ENCODE results near the gene SDHAF4. TPM values are rescaled to one million over a fixed set of nuclear protein-coding genes. Genes with fewer than 3 reads are reported as not detected.

Gene SDHAF4
- total and polyA plus RNA-seq, 2 experiments from 2014 or later = 11.0 to 21.3 TPM

GRCh38 chr6:70629929-70630328 lies 63.2 kb downstream of the SDHAF4 start:
- Histone ChIP-seq H3K4me1 (ENCODE audit: low read depth) (no peaks in the 10 kb centered on the region), H3K27me3 (no peaks in the 10 kb centered on the region), H3K9me3 (ENCODE audit: low read depth) (no peaks in the 10 kb centered on the region), H3K4me3 (no peak overlapping the region), H3K36me3 (no peaks in the 10 kb centered on the region), H3K27ac (no peak overlapping the region)
- DNase-seq (ENCODE audit: low read depth in 1 of 2, low spot score in 1 of 2) = no peak
- TF ChIP-seq, protein P1, sequence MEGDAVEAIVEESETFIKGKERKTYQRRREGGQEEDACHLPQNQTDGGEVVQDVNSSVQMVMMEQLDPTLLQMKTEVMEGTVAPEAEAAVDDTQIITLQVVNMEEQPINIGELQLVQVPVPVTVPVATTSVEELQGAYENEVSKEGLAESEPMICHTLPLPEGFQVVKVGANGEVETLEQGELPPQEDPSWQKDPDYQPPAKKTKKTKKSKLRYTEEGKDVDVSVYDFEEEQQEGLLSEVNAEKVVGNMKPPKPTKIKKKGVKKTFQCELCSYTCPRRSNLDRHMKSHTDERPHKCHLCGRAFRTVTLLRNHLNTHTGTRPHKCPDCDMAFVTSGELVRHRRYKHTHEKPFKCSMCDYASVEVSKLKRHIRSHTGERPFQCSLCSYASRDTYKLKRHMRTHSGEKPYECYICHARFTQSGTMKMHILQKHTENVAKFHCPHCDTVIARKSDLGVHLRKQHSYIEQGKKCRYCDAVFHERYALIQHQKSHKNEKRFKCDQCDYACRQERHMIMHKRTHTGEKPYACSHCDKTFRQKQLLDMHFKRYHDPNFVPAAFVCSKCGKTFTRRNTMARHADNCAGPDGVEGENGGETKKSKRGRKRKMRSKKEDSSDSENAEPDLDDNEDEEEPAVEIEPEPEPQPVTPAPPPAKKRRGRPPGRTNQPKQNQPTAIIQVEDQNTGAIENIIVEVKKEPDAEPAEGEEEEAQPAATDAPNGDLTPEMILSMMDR (IDR thresholded peaks at IDR 0.05; ENCODE audit: low read depth, low read length) = no peak

GRCh38 chr6:70633870-70634269 lies 67.1 kb downstream of the SDHAF4 start:
- no peaks in the 10 kb centered on the region for H3K4me1 ChIP-seq (ENCODE audit: low read depth)
- DNase-seq (ENCODE audit: low read depth in 1 of 2, low spot score in 1 of 2) = no peak

DNA sequence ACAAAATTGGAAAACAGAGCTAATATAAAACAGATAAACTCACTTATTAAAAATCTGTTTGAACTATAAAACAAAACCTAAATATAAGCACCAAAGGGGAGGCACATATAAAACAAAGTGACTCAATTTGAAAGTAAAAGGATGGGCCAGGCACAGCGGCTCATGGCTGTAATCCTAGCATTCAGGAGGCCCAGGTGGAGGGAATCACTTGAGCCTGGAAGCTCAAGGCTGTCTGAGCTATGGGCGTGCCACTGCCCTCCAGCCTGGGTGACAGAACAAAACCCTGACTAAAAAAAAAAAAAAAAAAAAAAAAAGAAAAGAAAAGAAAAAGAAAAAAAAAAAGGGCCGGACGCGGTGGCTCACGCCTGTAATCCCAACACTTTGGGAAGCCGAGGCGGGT lies 69.9 kb downstream of the SDHAF4 start:
- DNase-seq (ENCODE audit: low read depth in 1 of 2, low spot score in 1 of 2) = no peak
- Histone ChIP-seq H3K27me3 (no peaks in the 10 kb centered on the region), H3K27ac (no peak overlapping the region), H3K4me3 (no peak overlapping the region), H3K9me3 (ENCODE audit: low read depth) (no peaks in the 10 kb centered on the region), H3K36me3 (no peaks in the 10 kb centered on the region), H3K4me1 (ENCODE audit: low read depth) (no peaks in the 10 kb centered on the region)
- TF ChIP-seq, protein P1 (IDR thresholded peaks at IDR 0.05; ENCODE audit: low read depth, low read length) = no peak

More at GRCh38 chr6:70633870-70634269, 67.1 kb downstream of the SDHAF4 start:
- H3K9me3 ChIP-seq (ENCODE audit: low read depth) = no peaks in the 10 kb centered on the region
- no peaks in the 10 kb centered on the region for H3K27me3 ChIP-seq
- no peaks in the 10 kb centered on the region for H3K36me3 ChIP-seq
- no peak overlapping the region for H3K4me3 ChIP-seq
- H3K27ac ChIP-seq = no peak overlapping the region
- TF ChIP-seq, protein P1 (IDR thresholded peaks at IDR 0.05; ENCODE audit: low read depth, low read length) = no peak

- Histone ChIP-seq H3K9me3 (ENCODE audit: low read depth) (no peaks in the 10 kb centered on the region), H3K4me1 (ENCODE audit: low read depth) (no peaks in the 10 kb centered on the region), H3K36me3 (no peaks in the 10 kb centered on the region), H3K27me3 (no peaks in the 10 kb centered on the region), H3K4me3 (no peak overlapping the region), H3K27ac (no peak overlapping the region)
- TF ChIP-seq, protein P1 (IDR thresholded peaks at IDR 0.05; ENCODE audit: low read depth, low read length) = no peak
- DNase-seq (ENCODE audit: low read depth in 1 of 2, low spot score in 1 of 2) = no peak
These were observed 71.7 kb downstream of the SDHAF4 start for GRCh38 chr6:70638468-70638867.

Other genes starting within 250 kb of the SDHAF4 start
- 11.0 and 27.1 TPM in 2 replicates for gene FAM135A, start 153.4 kb upstream of the SDHAF4 start, total RNA-seq
- 11.5 and 21.9 TPM in 2 replicates for gene FAM135A, start 153.4 kb upstream of the SDHAF4 start, polyA plus RNA-seq
- 37.7 and 43.8 TPM in 2 replicates for gene SMAP1, start 101.0 kb downstream of the SDHAF4 start, total RNA-seq
- gene SMAP1, start 101.0 kb downstream of the SDHAF4 start, polyA plus RNA-seq = 43.1 and 44.3 TPM in 2 replicates

Data from cardiac muscle cell (in vitro differentiated cells and primary cell).